Measurements from ENCODE around the gene NR2C1.

Gene NR2C1

GRCh38 chr12:95083938-95084337, 10.5 kb upstream of the NR2C1 start:
- peak; percentile 51 for DNase-seq (ENCODE audit: low read depth)

GRCh38 chr12:95083471-95083870, 10.1 kb upstream of the NR2C1 start:
- no peak for DNase-seq (ENCODE audit: low read depth)

GRCh38 chr12:95077341-95077740, 3.9 kb upstream of the NR2C1 start:
- DNase-seq (ENCODE audit: low read depth) = no peak

- DNase-seq (ENCODE audit: low read depth) = no peak
These were observed 1.3 kb upstream of the NR2C1 start for GRCh38 chr12:95074766-95075165.

GRCh38 chr12:95073698-95074520, 491 bp upstream of the NR2C1 start:
- DNase-seq (ENCODE audit: low read depth) = no peak

- no peak for DNase-seq (ENCODE audit: low read depth)
These were observed 3.0 kb downstream of the NR2C1 start for GRCh38 chr12:95070378-95070777.

GRCh38 chr12:95066091-95066855, 7.1 kb downstream of the NR2C1 start:
- DNase-seq (ENCODE audit: low read depth) = peak; percentile 25

- no peak for DNase-seq (ENCODE audit: low read depth)
These were observed 12.5 kb downstream of the NR2C1 start for GRCh38 chr12:95060951-95061350.

- no peak for DNase-seq (ENCODE audit: low read depth)
These were observed 13.4 kb downstream of the NR2C1 start for GRCh38 chr12:95059984-95060383.

GRCh38 chr12:95057424-95057823, 16.0 kb downstream of the NR2C1 start:
- no peak for DNase-seq (ENCODE audit: low read depth)

GRCh38 chr12:95055057-95055456, 18.4 kb downstream of the NR2C1 start:
- no peak for DNase-seq (ENCODE audit: low read depth)

- DNase-seq (ENCODE audit: low read depth) = no peak
These were observed 19.2 kb downstream of the NR2C1 start for GRCh38 chr12:95054206-95054605.

GRCh38 chr12:95051241-95051640, 22.2 kb downstream of the NR2C1 start:
- no peak for DNase-seq (ENCODE audit: low read depth)

- peak; percentile 31 for DNase-seq (ENCODE audit: low read depth)
These were observed 35.5 kb downstream of the NR2C1 start for GRCh38 chr12:95037906-95038305.

- DNase-seq (ENCODE audit: low read depth) = no peak
These were observed 38.7 kb downstream of the NR2C1 start for GRCh38 chr12:95034750-95035149.

GRCh38 chr12:95022477-95022876, 50.9 kb downstream of the NR2C1 start:
- DNase-seq (ENCODE audit: low read depth) = no peak

GRCh38 chr12:95017482-95017881, 55.9 kb downstream of the NR2C1 start:
- no peak for DNase-seq (ENCODE audit: low read depth)

- DNase-seq (ENCODE audit: low read depth) = no peak
These were observed 57.3 kb downstream of the NR2C1 start for GRCh38 chr12:95016120-95016519.

GRCh38 chr12:95014554-95014953, 58.9 kb downstream of the NR2C1 start:
- no peak for DNase-seq (ENCODE audit: low read depth)

- DNase-seq (ENCODE audit: low read depth) = no peak
These were observed 67.2 kb downstream of the NR2C1 start for GRCh38 chr12:95006206-95006605.

GRCh38 chr12:95004610-95005009, 68.8 kb downstream of the NR2C1 start:
- peak; percentile 81 for DNase-seq (ENCODE audit: low read depth)

GRCh38 chr12:95003921-95004272, 69.5 kb downstream of the NR2C1 start:
- no peak for DNase-seq (ENCODE audit: low read depth)

- DNase-seq (ENCODE audit: low read depth) = peak; percentile 97
These were observed 70.1 kb downstream of the NR2C1 start, which contains the start of gene NDUFA12 for GRCh38 chr12:95003213-95003920. Gene NDUFA12, minus strand, starts transcription at chr12:95003697. Its CDS starts 17 bp downstream, at chr12:95003680.
